ENCODE data around the gene CNPY1.

CNPY1 gene

DNA sequence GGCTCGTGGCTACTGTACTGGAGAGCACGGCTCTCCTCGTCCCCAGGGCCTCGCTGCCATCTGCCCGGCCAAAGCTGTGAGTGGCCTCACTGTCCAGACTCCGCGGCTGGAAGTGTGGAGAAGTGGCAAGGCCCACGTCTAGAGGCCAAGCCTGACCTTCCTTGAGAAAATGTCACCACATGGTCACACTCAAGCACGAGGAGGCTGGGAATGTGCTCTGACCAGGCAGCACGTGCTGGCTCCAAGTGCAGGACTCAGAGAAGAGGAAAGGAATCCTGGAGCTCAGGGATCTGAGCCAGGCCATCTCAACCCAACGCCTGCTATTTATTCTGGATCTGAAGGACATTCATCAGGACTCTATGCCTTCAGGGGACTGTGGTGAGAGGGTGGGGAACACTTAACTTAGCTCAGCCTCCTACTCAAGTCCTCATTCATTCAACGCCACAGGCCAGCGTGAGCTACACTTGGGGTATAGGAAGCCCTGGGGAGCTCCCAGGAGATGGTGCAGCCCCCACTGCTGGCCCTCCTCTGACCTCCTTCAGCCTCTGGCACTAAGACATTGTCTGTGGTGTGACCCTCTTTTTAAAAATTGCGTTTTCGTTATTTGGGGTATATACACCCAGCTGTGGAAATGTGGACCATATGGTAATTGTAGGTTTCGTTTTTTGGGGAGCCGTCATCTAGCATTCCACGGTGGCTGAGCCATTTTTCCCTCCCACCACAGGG lies 59.4 kb downstream of the CNPY1 start:
- no peak overlapping the region for H3K4me3 ChIP-seq (ENCODE audit: low read depth, low read length)
- TF ChIP-seq, protein P1, sequence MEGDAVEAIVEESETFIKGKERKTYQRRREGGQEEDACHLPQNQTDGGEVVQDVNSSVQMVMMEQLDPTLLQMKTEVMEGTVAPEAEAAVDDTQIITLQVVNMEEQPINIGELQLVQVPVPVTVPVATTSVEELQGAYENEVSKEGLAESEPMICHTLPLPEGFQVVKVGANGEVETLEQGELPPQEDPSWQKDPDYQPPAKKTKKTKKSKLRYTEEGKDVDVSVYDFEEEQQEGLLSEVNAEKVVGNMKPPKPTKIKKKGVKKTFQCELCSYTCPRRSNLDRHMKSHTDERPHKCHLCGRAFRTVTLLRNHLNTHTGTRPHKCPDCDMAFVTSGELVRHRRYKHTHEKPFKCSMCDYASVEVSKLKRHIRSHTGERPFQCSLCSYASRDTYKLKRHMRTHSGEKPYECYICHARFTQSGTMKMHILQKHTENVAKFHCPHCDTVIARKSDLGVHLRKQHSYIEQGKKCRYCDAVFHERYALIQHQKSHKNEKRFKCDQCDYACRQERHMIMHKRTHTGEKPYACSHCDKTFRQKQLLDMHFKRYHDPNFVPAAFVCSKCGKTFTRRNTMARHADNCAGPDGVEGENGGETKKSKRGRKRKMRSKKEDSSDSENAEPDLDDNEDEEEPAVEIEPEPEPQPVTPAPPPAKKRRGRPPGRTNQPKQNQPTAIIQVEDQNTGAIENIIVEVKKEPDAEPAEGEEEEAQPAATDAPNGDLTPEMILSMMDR (conservative IDR thresholded peaks at IDR 0.05; ENCODE audit: low read depth, low read length): no peak
- DNase-seq (ENCODE audit: low read depth): no peak

DNA sequence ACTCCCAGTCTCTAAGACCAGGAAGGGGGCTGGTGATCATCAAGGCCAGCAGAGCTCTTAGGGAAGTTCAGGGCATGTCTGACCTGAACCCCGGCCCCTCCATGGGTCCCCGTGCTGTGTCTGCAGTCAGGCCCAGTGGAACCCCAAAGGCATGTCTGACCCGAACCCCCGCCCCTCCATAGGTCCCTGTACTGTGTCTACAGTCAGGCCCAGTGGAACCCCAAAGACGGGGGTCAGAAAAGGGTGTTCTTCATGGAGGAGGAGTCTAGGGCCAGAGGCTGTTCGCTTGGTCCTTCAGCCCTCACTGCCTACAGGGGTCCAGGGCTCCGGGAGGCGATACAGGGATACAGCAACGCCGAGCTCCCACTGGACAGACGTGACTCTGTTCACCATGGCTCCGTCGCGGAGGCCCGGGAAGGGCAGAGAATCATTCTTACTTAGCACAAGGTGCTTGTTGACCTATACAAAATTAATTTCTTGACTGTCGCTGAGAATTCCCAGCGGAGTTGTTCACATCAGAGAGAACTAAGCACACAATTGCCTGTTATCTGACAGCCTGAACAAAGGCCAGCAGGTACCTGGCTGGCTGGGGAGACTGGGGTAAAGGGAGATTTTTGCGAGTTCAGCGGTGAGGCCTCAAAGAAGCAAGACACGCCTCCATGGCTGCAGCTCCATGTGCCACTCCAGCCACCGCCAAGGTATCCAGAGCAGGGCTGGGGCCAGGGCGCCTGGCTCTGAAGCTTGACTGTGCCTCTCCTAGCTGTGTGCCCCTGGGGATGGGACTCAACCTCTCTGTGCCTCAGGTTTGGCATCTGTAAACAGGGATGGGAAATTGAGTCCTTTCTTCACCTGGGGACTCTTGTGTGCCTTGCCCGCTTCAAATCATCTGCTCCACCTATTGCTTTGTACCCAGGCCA lies 61.6 kb downstream of the CNPY1 start:
- TF ChIP-seq, protein P1 (conservative IDR thresholded peaks at IDR 0.05; ENCODE audit: low read depth, low read length): no peak
- H3K4me3 ChIP-seq (ENCODE audit: low read depth, low read length): no peak overlapping the region
- no peak for DNase-seq (ENCODE audit: low read depth)

DNA sequence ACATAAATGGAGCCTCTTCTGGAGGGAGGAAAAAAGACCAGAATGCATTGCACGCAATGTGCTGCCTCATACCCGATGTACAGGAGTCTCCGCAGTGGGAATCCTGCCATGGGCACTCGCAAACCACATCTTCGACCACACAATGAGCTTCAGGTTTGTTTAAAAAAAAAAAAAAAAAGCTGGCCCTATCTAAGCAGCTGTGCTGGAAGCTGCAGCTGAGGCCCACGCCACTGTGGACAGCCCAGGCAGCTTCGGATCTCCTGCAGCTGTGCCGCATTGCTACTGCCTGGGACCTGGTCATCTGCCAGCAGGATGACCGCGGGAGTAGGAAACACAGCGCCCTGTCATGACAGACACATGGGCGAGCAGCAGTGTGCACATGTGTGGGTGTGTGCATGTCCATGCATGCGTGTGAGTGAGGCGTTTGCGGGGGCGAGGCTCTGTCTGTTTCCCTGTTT lies 62.5 kb downstream of the CNPY1 start:
- TF ChIP-seq, protein P1 (conservative IDR thresholded peaks at IDR 0.05; ENCODE audit: low read depth, low read length): no peak
- no peak for DNase-seq (ENCODE audit: low read depth)
- no peak overlapping the region for H3K4me3 ChIP-seq (ENCODE audit: low read depth, low read length)

DNA sequence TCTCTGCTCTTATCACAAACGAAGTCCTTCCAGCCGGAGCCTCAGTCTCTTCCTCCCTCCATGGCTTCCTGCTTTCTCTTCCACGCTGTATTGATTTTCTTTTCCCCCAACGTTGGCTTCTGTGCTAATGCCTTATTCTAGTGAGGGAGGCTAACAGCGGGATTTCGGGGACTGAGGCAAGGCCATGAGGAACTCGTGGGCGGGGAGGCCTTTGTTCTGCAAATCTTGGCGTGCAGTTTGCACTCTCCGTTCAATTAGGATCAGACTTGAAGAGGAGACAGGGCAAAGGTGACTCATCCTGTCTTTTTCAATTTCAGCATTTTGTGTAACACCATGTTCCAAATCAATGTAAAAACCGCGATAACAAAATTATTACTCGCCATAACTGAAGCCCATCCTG lies 63.1 kb downstream of the CNPY1 start:
- TF ChIP-seq, protein P1 (conservative IDR thresholded peaks at IDR 0.05; ENCODE audit: low read depth, low read length): no peak
- no peak overlapping the region for H3K4me3 ChIP-seq (ENCODE audit: low read depth, low read length)

DNA sequence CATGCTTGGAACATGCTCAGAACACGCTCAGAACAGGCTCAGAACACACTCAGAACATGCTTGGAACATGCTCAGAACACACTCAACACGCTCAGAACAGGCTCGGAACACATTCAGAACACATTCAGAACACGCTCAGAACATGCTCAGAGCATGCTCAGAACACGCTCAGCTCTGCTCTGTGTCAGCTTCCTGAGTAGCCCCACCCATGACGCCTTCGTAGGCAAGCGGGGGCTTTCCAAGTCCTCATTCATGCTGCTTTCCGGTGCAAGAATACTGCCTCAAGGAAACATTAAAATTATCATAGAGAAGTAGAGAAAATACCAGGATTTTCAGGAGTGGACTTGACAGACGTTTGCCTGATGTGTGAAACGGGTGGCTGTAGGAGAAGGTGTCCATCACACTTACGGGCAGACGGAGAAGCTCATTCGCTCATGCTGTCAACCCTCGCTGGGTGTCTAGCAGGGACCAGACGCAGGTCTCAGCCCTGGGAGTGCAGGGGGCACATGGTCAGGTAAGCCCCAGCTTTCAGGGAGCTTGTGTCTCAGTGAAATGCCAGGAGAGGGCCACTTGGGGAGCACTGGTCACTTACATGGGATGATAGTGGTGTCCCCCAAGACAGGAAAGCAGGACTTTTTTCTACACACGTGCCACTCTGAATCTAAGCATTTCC lies 63.7 kb downstream of the CNPY1 start:
- no peak for DNase-seq (ENCODE audit: low read depth)
- H3K4me3 ChIP-seq (ENCODE audit: low read depth, low read length): no peak overlapping the region
- TF ChIP-seq, protein P1 (conservative IDR thresholded peaks at IDR 0.05; ENCODE audit: low read depth, low read length): no peak

More for the DNA sequence above, 63.1 kb downstream of the CNPY1 start:
- DNase-seq (ENCODE audit: low read depth): no peak

DNA sequence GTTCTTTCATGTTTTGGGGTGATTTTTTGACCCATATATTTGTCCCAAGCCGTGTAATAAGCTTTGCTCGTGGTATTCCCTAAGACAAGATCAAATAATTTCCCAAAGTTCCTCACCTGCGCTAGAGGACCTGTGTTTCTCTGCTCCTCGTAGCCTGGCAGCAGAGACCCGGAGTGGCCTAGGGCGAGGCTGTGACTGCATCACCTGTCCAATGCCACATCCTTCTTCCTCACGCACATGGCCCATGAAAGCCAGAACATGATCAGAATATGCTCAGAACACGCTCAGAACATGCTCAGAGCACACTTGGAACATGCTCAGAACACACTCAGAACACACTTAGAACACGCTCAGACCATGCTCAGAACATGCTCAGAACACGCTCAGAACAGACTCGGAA lies 64.6 kb downstream of the CNPY1 start:
- no peak overlapping the region for H3K4me3 ChIP-seq (ENCODE audit: low read depth, low read length)
- DNase-seq (ENCODE audit: low read depth): no peak
- TF ChIP-seq, protein P1 (conservative IDR thresholded peaks at IDR 0.05; ENCODE audit: low read depth, low read length): no peak
